ENCODE measurements around the gene CPED1. TPM values are rescaled to one million over a fixed set of nuclear protein-coding genes. Genes with fewer than 3 reads are reported as not detected.

Gene CPED1
- total RNA-seq, 4 donors from 2014 or later, result 1.3 to 5.6 (median 3.6) TPM

- Histone ChIP-seq H3K36me3 (no peaks in the 10 kb centered on the region), H3K27me3 (no peaks in the 10 kb centered on the region), H3K27ac (no peak overlapping the region), H3K9me3 (no peaks in the 10 kb centered on the region), H3K4me3 (no peak overlapping the region), H3K4me1 (peaks cover 5% of the 10 kb centered on the region)
- WGBS, result 66% methylated on average over 6 of the region's 6 CpGs
- TF ChIP-seq EP300 (IDR thresholded peaks at IDR 0.05), result no peak
- TF ChIP-seq POLR2A (IDR thresholded peaks at IDR 0.05), result no peak
- TF ChIP-seq POLR2AphosphoS5 (IDR thresholded peaks at IDR 0.05), result no peak
- no peak for TF ChIP-seq CTCF (IDR thresholded peaks at IDR 0.05)
- no peak for DNase-seq (ENCODE audit: low spot score in 2 of 2)
These were observed 43.5 kb upstream of the CPED1 start for GRCh38 chr7:120944826-120945562.

GRCh38 chr7:120947980-120948379 is 40.5 kb upstream of the CPED1 start:
- Histone ChIP-seq H3K4me1 (peaks cover 19% of the 10 kb centered on the region), H3K9me3 (no peaks in the 10 kb centered on the region), H3K36me3 (no peaks in the 10 kb centered on the region), H3K27ac (no peak overlapping the region), H3K4me3 (no peak overlapping the region), H3K27me3 (no peaks in the 10 kb centered on the region)
- no peak for TF ChIP-seq CTCF (IDR thresholded peaks at IDR 0.05)
- DNase-seq (ENCODE audit: low spot score in 2 of 2), result no peak

- H3K9me3 ChIP-seq, result no peaks in the 10 kb centered on the region
- no peak for DNase-seq (ENCODE audit: low spot score in 2 of 2)
- H3K27ac ChIP-seq, result no peak overlapping the region
- H3K27me3 ChIP-seq, result no peaks in the 10 kb centered on the region
- WGBS, result 59% methylated on average over 8 of the region's 8 CpGs
- H3K4me3 ChIP-seq, result peak overlapping the region; percentile 55
- TF ChIP-seq POLR2AphosphoS5 (IDR thresholded peaks at IDR 0.05) (no peak), CTCF (IDR thresholded peaks at IDR 0.05) (no peak), EP300 (IDR thresholded peaks at IDR 0.05) (no peak), POLR2A (IDR thresholded peaks at IDR 0.05) (no peak)
- H3K36me3 ChIP-seq, result peaks cover 8% of the 10 kb centered on the region
- peaks cover 19% of the 10 kb centered on the region for H3K4me1 ChIP-seq
These were observed 39.1 kb upstream of the CPED1 start for GRCh38 chr7:120949393-120949911.

GRCh38 chr7:120949998-120950538 is 38.4 kb upstream of the CPED1 start:
- TF ChIP-seq POLR2A (IDR thresholded peaks at IDR 0.05) (no peak), CTCF (IDR thresholded peaks at IDR 0.05) (no peak), POLR2AphosphoS5 (IDR thresholded peaks at IDR 0.05) (no peak), EP300 (IDR thresholded peaks at IDR 0.05) (no peak)
- Histone ChIP-seq H3K4me1 (peaks cover 19% of the 10 kb centered on the region), H3K27ac (no peak overlapping the region), H3K27me3 (no peaks in the 10 kb centered on the region), H3K9me3 (no peaks in the 10 kb centered on the region), H3K4me3 (peak overlapping the region; percentile 55), H3K36me3 (peaks cover 14% of the 10 kb centered on the region)
- 3% methylated on average over 10 of the region's 10 CpGs for WGBS
- DNase-seq (ENCODE audit: low spot score in 2 of 2), result no peak

GRCh38 chr7:120950539-120951308 is 37.8 kb upstream of the CPED1 start, which contains the start of gene ING3:
TSS of gene ING3 (plus strand) at chr7:120950777. CDS start at chr7:120950897, 120 bp downstream.
- H3K4me1 ChIP-seq, result peaks cover 19% of the 10 kb centered on the region
- peaks cover 20% of the 10 kb centered on the region for H3K36me3 ChIP-seq
- under 1% methylated on average over 43 of the region's 71 CpGs for WGBS
- peak within 1 kb of the TSS; percentile 55 for H3K4me3 ChIP-seq
- TF ChIP-seq EP300 (IDR thresholded peaks at IDR 0.05), result peak; percentile 18
- TF ChIP-seq POLR2A (IDR thresholded peaks at IDR 0.05), result no peak
- peak in 2 of 3 donors; percentile 9 to 13 for TF ChIP-seq POLR2AphosphoS5 (IDR thresholded peaks at IDR 0.05)
- no peak for TF ChIP-seq CTCF (IDR thresholded peaks at IDR 0.05)
- peak; percentile 98 to 99 for DNase-seq (ENCODE audit: low spot score in 2 of 2)
- H3K27ac ChIP-seq, result peak within 1 kb of the TSS; percentile 98
- no peaks in the 10 kb centered on the region for H3K27me3 ChIP-seq
- H3K9me3 ChIP-seq, result no peaks in the 10 kb centered on the region

Measured in suprapubic skin (tissue), 4 donors.